Stimulated activated naive CD4-positive, alpha-beta T cell treated with Interleukin-2 at 50 U/mL for 16 hours (primary cell): Measurements from ENCODE around the gene NAGPA.
"Not testable (repeated sequence)": the region's sequence is repeated elsewhere in the genome, so short reads cannot be mapped to it uniquely, and the experiment has no call there.

Source experiments
- DNase-seq: peaks from one replicate; lab custom pipeline; 2025; lab: John Stamatoyannopoulos, UW

NAGPA gene

GRCh38 chr16:5033256-5034166 is at the start of gene NAGPA:
Gene NAGPA (minus strand): TSS chr16:5033935. CDS start chr16:5033914, 21 bp downstream.
- DNase-seq: peak; percentile 72

GRCh38 chr16:5080996-5081395 is 47.3 kb upstream of the NAGPA start:
- DNase-seq: not testable (repeated sequence)

- DNase-seq: not testable (repeated sequence)
Observed at GRCh38 chr16:5080461-5080860, 46.7 kb upstream of the NAGPA start.

GRCh38 chr16:5078626-5079025 is 44.9 kb upstream of the NAGPA start:
- no peak for DNase-seq

GRCh38 chr16:5077304-5077703 is 43.6 kb upstream of the NAGPA start:
- DNase-seq: no peak

- no peak for DNase-seq
Observed at GRCh38 chr16:5075637-5076036, 41.9 kb upstream of the NAGPA start.

GRCh38 chr16:5073771-5074170 is 40.0 kb upstream of the NAGPA start:
- DNase-seq: not testable (repeated sequence)

- DNase-seq: no peak
Observed at GRCh38 chr16:5073279-5073629, 39.5 kb upstream of the NAGPA start.

- DNase-seq: no peak
Observed at GRCh38 chr16:5072334-5073278, 38.9 kb upstream of the NAGPA start.

GRCh38 chr16:5071681-5072333 is 38.1 kb upstream of the NAGPA start, which contains the start of gene ALG1:
Gene ALG1 (plus strand): TSS chr16:5071843. CDS start chr16:5071850, 7 bp downstream.
- DNase-seq: peak; percentile 87

- no peak for DNase-seq
Observed at GRCh38 chr16:5071341-5071680, 37.6 kb upstream of the NAGPA start.

GRCh38 chr16:5070431-5071186 is 36.9 kb upstream of the NAGPA start:
- no peak for DNase-seq

- no peak for DNase-seq
Observed at GRCh38 chr16:5069854-5070253, 36.1 kb upstream of the NAGPA start.

GRCh38 chr16:5069048-5069447 is 35.3 kb upstream of the NAGPA start:
- no peak for DNase-seq

- no peak for DNase-seq
Observed at GRCh38 chr16:5066511-5066910, 32.8 kb upstream of the NAGPA start.

- DNase-seq: no peak
Observed at GRCh38 chr16:5065813-5066212, 32.1 kb upstream of the NAGPA start, which contains the start of gene C16orf89. Gene C16orf89 (minus strand): TSS chr16:5065956. CDS start chr16:5065908, 48 bp downstream.

- no peak for DNase-seq
Observed at GRCh38 chr16:5065326-5065725, 31.6 kb upstream of the NAGPA start.

GRCh38 chr16:5064915-5065314 is 31.2 kb upstream of the NAGPA start:
- no peak for DNase-seq

- DNase-seq: no peak
Observed at GRCh38 chr16:5062790-5063765, 29.3 kb upstream of the NAGPA start.

- no peak for DNase-seq
Observed at GRCh38 chr16:5062051-5062450, 28.3 kb upstream of the NAGPA start.
